ENCODE measurements around the gene MAPK7.

The MAPK7 gene

GRCh38 chr17:19381741-19382444 is 3.6 kb downstream of the MAPK7 start:
- no peak for DNase-seq

- DNase-seq = no peak
These were observed 4.5 kb downstream of the MAPK7 start for GRCh38 chr17:19382531-19383444.

GRCh38 chr17:19383681-19384470 is 5.6 kb downstream of the MAPK7 start:
- DNase-seq = no peak

- DNase-seq = no peak
These were observed 6.6 kb downstream of the MAPK7 start for GRCh38 chr17:19384723-19385391.

GRCh38 chr17:19385521-19385983 is 7.3 kb downstream of the MAPK7 start:
- no peak for DNase-seq

GRCh38 chr17:19386051-19386929 is 8.0 kb downstream of the MAPK7 start:
- DNase-seq = no peak

- DNase-seq = no peak
These were observed 8.9 kb downstream of the MAPK7 start, which contains the start of gene MFAP4 for GRCh38 chr17:19386974-19387920. Gene MFAP4 (minus strand): TSS chr17:19387190. CDS start chr17:19387155, 35 bp downstream.

- no peak for DNase-seq
These were observed 9.7 kb downstream of the MAPK7 start for GRCh38 chr17:19387921-19388521.

GRCh38 chr17:19388791-19389785 is 10.8 kb downstream of the MAPK7 start:
- DNase-seq = no peak

- DNase-seq = no peak
These were observed 12.7 kb downstream of the MAPK7 start for GRCh38 chr17:19390951-19391350.

GRCh38 chr17:19391432-19391831 is 13.1 kb downstream of the MAPK7 start:
- DNase-seq = no peak

GRCh38 chr17:19392303-19392702 is 14.0 kb downstream of the MAPK7 start:
- no peak for DNase-seq

- DNase-seq = no peak
These were observed 19.3 kb downstream of the MAPK7 start for GRCh38 chr17:19397556-19398041.

GRCh38 chr17:19398301-19399181 is 20.2 kb downstream of the MAPK7 start:
- DNase-seq = no peak

GRCh38 chr17:19399750-19400450 is 21.6 kb downstream of the MAPK7 start:
- no peak for DNase-seq

- no peak for DNase-seq
These were observed 23.2 kb downstream of the MAPK7 start for GRCh38 chr17:19401321-19402010.
